ENCODE results near the gene ULBP3. TPM values are rescaled to one million over a fixed set of nuclear protein-coding genes. Genes with fewer than 3 reads are reported as not detected.

The ULBP3 gene
- total and polyA plus RNA-seq, 2 of the 13 experiments (the other 11 are each of a cell fraction or from before 2014, with no cell fraction given), result 0.42 to 0.48 TPM

DNA sequence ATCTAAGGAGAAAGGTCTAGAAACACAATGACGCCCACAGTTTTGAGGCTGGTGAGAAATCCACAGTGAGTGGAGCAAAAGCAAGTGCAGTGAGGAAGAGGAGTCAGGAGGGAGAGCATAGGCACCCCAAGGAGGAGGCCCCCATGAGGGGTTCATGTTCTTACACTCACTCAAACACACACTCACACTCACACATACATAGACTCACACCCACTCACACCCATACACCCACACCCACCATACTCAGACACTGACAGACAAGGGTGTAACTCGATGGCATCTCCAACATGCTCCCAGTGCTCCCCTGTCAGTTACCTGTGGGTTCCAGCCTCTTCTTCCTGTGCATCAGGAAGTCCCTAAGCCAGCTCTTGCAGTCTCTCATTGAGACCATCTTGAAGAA lies 3.8 kb downstream of the ULBP3 start (continued):
- TF ChIP-seq, protein P1, sequence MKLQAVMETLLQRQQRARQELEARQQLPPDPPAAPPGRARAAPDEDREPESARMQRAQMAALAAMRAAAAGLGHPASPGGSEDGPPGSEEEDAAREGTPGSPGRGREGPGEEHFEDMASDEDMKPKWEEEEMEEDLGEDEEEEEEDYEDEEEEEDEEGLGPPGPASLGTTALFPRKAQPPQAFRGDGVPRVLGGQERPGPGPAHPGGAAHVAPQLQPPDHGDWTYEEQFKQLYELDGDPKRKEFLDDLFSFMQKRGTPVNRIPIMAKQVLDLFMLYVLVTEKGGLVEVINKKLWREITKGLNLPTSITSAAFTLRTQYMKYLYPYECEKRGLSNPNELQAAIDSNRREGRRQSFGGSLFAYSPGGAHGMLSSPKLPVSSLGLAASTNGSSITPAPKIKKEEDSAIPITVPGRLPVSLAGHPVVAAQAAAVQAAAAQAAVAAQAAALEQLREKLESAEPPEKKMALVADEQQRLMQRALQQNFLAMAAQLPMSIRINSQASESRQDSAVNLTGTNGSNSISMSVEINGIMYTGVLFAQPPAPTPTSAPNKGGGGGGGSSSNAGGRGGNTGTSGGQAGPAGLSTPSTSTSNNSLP (IDR thresholded peaks at IDR 0.05; ENCODE audit: low read depth, low read length), result no peak
- TF ChIP-seq, protein P2, sequence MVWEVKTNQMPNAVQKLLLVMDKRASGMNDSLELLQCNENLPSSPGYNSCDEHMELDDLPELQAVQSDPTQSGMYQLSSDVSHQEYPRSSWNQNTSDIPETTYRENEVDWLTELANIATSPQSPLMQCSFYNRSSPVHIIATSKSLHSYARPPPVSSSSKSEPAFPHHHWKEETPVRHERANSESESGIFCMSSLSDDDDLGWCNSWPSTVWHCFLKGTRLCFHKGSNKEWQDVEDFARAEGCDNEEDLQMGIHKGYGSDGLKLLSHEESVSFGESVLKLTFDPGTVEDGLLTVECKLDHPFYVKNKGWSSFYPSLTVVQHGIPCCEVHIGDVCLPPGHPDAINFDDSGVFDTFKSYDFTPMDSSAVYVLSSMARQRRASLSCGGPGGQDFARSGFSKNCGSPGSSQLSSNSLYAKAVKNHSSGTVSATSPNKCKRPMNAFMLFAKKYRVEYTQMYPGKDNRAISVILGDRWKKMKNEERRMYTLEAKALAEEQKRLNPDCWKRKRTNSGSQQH (CRISPR knock-in tag; IDR thresholded peaks at IDR 0.05; ENCODE audit: low read depth), result no peak
- TF ChIP-seq ZNF615 (CRISPR knock-in tag; IDR thresholded peaks at IDR 0.05; ENCODE audit: borderline replicate concordance), result no peak
- TF ChIP-seq ZNF672 (CRISPR knock-in tag; IDR thresholded peaks at IDR 0.05), result no peak
- TF ChIP-seq ZNF44 (CRISPR knock-in tag; IDR thresholded peaks at IDR 0.05), result no peak
- no peak for TF ChIP-seq ZNF431 (CRISPR knock-in tag; IDR thresholded peaks at IDR 0.05; ENCODE audit: borderline replicate concordance, low read depth)
- TF ChIP-seq ZNF678 (CRISPR knock-in tag; IDR thresholded peaks at IDR 0.05), result no peak

DNA sequence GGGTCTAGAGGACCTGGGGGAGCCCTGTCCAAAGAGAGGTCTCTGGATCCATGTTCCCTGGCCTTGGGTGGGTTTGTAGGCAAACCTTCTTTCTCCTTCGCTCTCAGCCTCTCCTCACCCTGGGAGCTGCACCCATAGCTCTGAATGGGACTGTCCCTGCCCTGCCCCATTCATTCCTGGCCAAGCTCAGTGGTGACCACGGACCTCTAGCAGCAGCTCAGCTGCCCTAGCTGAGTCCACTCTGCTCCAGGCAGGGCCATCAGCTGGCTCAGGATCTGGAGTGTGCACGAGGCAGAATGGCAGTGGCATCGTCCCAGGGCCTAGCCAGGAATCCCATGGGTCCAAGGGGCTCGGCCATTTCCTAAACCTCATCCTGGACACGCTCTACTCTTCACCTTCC lies 5.3 kb downstream of the ULBP3 start:
- Histone ChIP-seq H3K4me3 (replicated peaks in 1 of 3; ENCODE audit: insufficient read depth in 1 of 3, low read depth in 2 of 3, low read length in 3 of 3) (no peak overlapping the region), H3K9me3 (ENCODE audit: low read length) (no peaks in the 10 kb centered on the region), H3K36me3 (replicated peaks in 1 of 2; ENCODE audit: control insufficient read depth in 1 of 2, insufficient read depth in 2 of 2, low read length in 2 of 2) (no peaks in the 10 kb centered on the region), H4K20me1 (ENCODE audit: insufficient read depth, low read length) (no peaks in the 10 kb centered on the region), H3K27me3 (ENCODE audit: control insufficient read depth in 1 of 2, insufficient read depth in 2 of 2, low read length in 2 of 2) (peaks cover 0 to 23% of the 10 kb centered on the region in 2 experiments; a peak in 3 of 5 replicates), H3K27ac (ENCODE audit: extremely low read length, insufficient read depth, low read length) (no peak overlapping the region), H3K4me2 (ENCODE audit: low read depth, low read length) (no peak overlapping the region), H3K9ac (ENCODE audit: insufficient read depth, low read depth, low read length) (no peak overlapping the region), H2AFZ (ENCODE audit: low read length) (no peak overlapping the region), H3K4me1 (ENCODE audit: insufficient read depth, low read length) (peaks cover 5% of the 10 kb centered on the region; the same call in 1 of the 2 replicates), H3K79me2 (ENCODE audit: insufficient read depth, low read length) (no peaks in the 10 kb centered on the region)
- DNase-seq (ENCODE audit: low spot score) (no peak), FAIRE-seq (no peak), ATAC-seq (no peak)
- TF ChIP-seq NFKBIZ (CRISPR knock-in tag; IDR thresholded peaks at IDR 0.05) (no peak), CHCHD3 (CRISPR knock-in tag; IDR thresholded peaks at IDR 0.05) (no peak), POLR2AphosphoS2 (IDR thresholded peaks at IDR 0.05; ENCODE audit: low read depth, low read length) (no peak), ZFP62 (CRISPR knock-in tag; IDR thresholded peaks at IDR 0.05) (no peak), HNRNPLL (IDR thresholded peaks at IDR 0.05; ENCODE audit: low read depth, low read length, poor library complexity, severe bottlenecking) (no peak), ZNF367 (CRISPR knock-in tag; IDR thresholded peaks at IDR 0.05; ENCODE audit: borderline replicate concordance) (no peak), AHR (CRISPR knock-in tag; IDR thresholded peaks at IDR 0.05) (no peak), ZNF660 (CRISPR knock-in tag; IDR thresholded peaks at IDR 0.05; ENCODE audit: borderline replicate concordance, low read depth) (no peak)
- TF ChIP-seq, protein P3, sequence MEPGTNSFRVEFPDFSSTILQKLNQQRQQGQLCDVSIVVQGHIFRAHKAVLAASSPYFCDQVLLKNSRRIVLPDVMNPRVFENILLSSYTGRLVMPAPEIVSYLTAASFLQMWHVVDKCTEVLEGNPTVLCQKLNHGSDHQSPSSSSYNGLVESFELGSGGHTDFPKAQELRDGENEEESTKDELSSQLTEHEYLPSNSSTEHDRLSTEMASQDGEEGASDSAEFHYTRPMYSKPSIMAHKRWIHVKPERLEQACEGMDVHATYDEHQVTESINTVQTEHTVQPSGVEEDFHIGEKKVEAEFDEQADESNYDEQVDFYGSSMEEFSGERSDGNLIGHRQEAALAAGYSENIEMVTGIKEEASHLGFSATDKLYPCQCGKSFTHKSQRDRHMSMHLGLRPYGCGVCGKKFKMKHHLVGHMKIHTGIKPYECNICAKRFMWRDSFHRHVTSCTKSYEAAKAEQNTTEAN (CRISPR knock-in tag; conservative IDR thresholded peaks at IDR 0.05), result no peak
- 44% methylated on average over 4 of the region's 6 CpGs for whole genome bisulfite sequencing (ENCODE audit: low lambda C conversion rate)
- POLR2A ChIA-PET, result no interaction called here
- in situ Hi-C loops (cut with HindIII; ENCODE audit: extremely low pct_ligation_motif_present, low pct_unique_long_range_greater_than_20kb) (no loop called here), intact Hi-C loops (cut with micrococcal nuclease; ENCODE audit: unreplicated experiment) (no loop called here)
- no TSS peak for BruUV-seq (replicated peaks)
- CTCF ChIA-PET (ENCODE audit: low intra/inter-chr PET ratio, low total read pairs), result no interaction called here
